GM19193 (cell line): ENCODE data around the gene LRRC42.

ENCODE experiments used
- POLR2A ChIP-seq: IDR thresholded peaks from 4 replicates; pipeline ENCODE4 v1.6.1; 2011; ENCODE audit not compliant: insufficient read depth, insufficient read length; ENCODE audit errors: extremely low read depth

The LRRC42 gene

GRCh38 chr1:53929246-53929960, 16.7 kb upstream of the LRRC42 start:
- no peak for TF ChIP-seq POLR2A

GRCh38 chr1:53930932-53931331, 15.2 kb upstream of the LRRC42 start:
- no peak for TF ChIP-seq POLR2A

- no peak for TF ChIP-seq POLR2A
Observed at GRCh38 chr1:53931523-53931922, 14.6 kb upstream of the LRRC42 start.

- TF ChIP-seq POLR2A = no peak
Observed at GRCh38 chr1:53934170-53934765, 11.9 kb upstream of the LRRC42 start.

GRCh38 chr1:53936430-53936829, 9.7 kb upstream of the LRRC42 start:
- no peak for TF ChIP-seq POLR2A

GRCh38 chr1:53938136-53938830, 7.9 kb upstream of the LRRC42 start:
- no peak for TF ChIP-seq POLR2A

- no peak for TF ChIP-seq POLR2A
Observed at GRCh38 chr1:53942127-53942957, 3.8 kb upstream of the LRRC42 start.

- no peak for TF ChIP-seq POLR2A
Observed at GRCh38 chr1:53943090-53943489, 3.1 kb upstream of the LRRC42 start.

GRCh38 chr1:53943490-53944043, 2.6 kb upstream of the LRRC42 start:
- TF ChIP-seq POLR2A = no peak

- TF ChIP-seq POLR2A = no peak
Observed at GRCh38 chr1:53944469-53945182, 1.5 kb upstream of the LRRC42 start.

- no peak for TF ChIP-seq POLR2A
Observed at GRCh38 chr1:53945183-53945432, 1.0 kb upstream of the LRRC42 start.

- peak; percentile 81 for TF ChIP-seq POLR2A
Observed at GRCh38 chr1:53945433-53946251, 508 bp upstream of the LRRC42 start, which contains the start of gene IFT25. Gene IFT25, minus strand, starts transcription at chr1:53945699. Its CDS starts 5,617 bp downstream, at chr1:53940082.

- no peak for TF ChIP-seq POLR2A
Observed at GRCh38 chr1:53947172-53947907, 1.2 kb downstream of the LRRC42 start.
